ENCODE results near the gene MASP2. TPM values are rescaled to one million over a fixed set of nuclear protein-coding genes. Genes with fewer than 3 reads are reported as not detected.

Gene MASP2
- total and polyA plus RNA-seq, 12 donors, result 0.07 TPM; not detected in 11

Other genes starting within 250 kb of the MASP2 start
- 100 to 1,000 TPM in 5 of 9 donors, 10 to 100 TPM in 4; 45.1 to 324 (median 123) TPM for gene TARDBP, start 34.6 kb downstream of the MASP2 start, total RNA-seq
- 100 to 1,000 TPM in 1 of 3 donors, 10 to 100 TPM in 2; 79.8 to 179 (median 88.9) TPM for gene TARDBP, start 34.6 kb downstream of the MASP2 start, polyA plus RNA-seq
- 10 to 100 TPM; 14.9 to 97.3 (median 52.4) TPM for gene SRM, start 12.8 kb upstream of the MASP2 start, total RNA-seq
- gene SRM, start 12.8 kb upstream of the MASP2 start, polyA plus RNA-seq, result 100 to 1,000 TPM in 2 of 3 donors, 10 to 100 TPM in 1; 50.3 to 243 (median 193) TPM
- 10 to 100 TPM; 25.5 to 61.9 (median 34.8) TPM for gene EXOSC10, start 52.6 kb upstream of the MASP2 start, total RNA-seq
- 100 to 1,000 TPM in 1 of 3 donors, 10 to 100 TPM in 2; 53.1 to 107 (median 55.9) TPM for gene EXOSC10, start 52.6 kb upstream of the MASP2 start, polyA plus RNA-seq
- 1 to 10 TPM in 6 of 9 donors, under 1 TPM in 3; 0.12 to 5.8 (median 1.1) TPM for gene ANGPTL7, start 142.1 kb upstream of the MASP2 start, total RNA-seq
- 1 to 10 TPM; 3.5 to 8.5 (median 4.3) TPM for gene ANGPTL7, start 142.1 kb upstream of the MASP2 start, polyA plus RNA-seq
- gene MTOR, start 215.3 kb upstream of the MASP2 start, total RNA-seq, result 10 to 100 TPM; 27.6 to 45.3 (median 36.8) TPM
- 10 to 100 TPM; 21.4 to 28.8 (median 28.2) TPM for gene MTOR, start 215.3 kb upstream of the MASP2 start, polyA plus RNA-seq
- gene UBIAD1, start 226.0 kb upstream of the MASP2 start, total RNA-seq, result 10 to 100 TPM in 7 of 9 donors, 1 to 10 TPM in 2; 6.6 to 24.3 (median 11.3) TPM
- 10 to 100 TPM in 1 of 3 donors, 1 to 10 TPM in 2; 4.5 to 18.0 (median 6.3) TPM for gene UBIAD1, start 226.0 kb upstream of the MASP2 start, polyA plus RNA-seq

Measured in adrenal gland (tissue), 12 donors.